HFF-Myc (cell line): ENCODE data around the gene ODF2.
A peak's percentile ranks its signal among the peaks of the same experiment; 100 is the strongest.
"Not testable (repeated sequence)": the region's sequence is repeated elsewhere in the genome, so short reads cannot be mapped to it uniquely, and the experiment has no call there.

ENCODE experiments used
- DNase-seq: peaks from one replicate; pipeline ENCODE4 v3.0.0-alpha.2; 2011; ENCODE audit warnings: low read depth; ENCODE audit errors: extremely low read depth
- H3K4me3 ChIP-seq: replicated peaks from 2 replicates; pipeline ENCODE4 v1.5.1; 2011; ENCODE audit warnings: low read depth, mild to moderate bottlenecking, control low read depth, low read length
- CTCF ChIP-seq: IDR thresholded peaks from 2 replicates; pipeline ENCODE4 v1.5.1; 2012; ENCODE audit warnings: mild to moderate bottlenecking, low read depth, low read length, control low read depth; ENCODE audit errors: missing control alignments

ODF2 gene

GRCh38 chr9:128504485-128505413 lies 48.9 kb downstream of the ODF2 start, which contains the start of gene GLE1:
Gene GLE1, plus strand, starts transcription at chr9:128504719. Its CDS starts 87 bp downstream, at chr9:128504806.
- H3K4me3 ChIP-seq, result peak within 1 kb of the TSS; percentile 74
- no peak for TF ChIP-seq CTCF
- peak; percentile 59 for DNase-seq

GRCh38 chr9:128505414-128505765 lies 49.6 kb downstream of the ODF2 start:
- TF ChIP-seq CTCF, result no peak
- DNase-seq, result no peak

GRCh38 chr9:128505906-128506305 lies 50.1 kb downstream of the ODF2 start:
- DNase-seq, result not testable (repeated sequence)
- peak overlapping the region; percentile 74 for H3K4me3 ChIP-seq

More at GRCh38 chr9:128505414-128505765, 49.6 kb downstream of the ODF2 start:
- peak overlapping the region; percentile 74 for H3K4me3 ChIP-seq

GRCh38 chr9:128512820-128513219 lies 57.0 kb downstream of the ODF2 start:
- no peak for DNase-seq
- H3K4me3 ChIP-seq, result no peak overlapping the region
- no peak for TF ChIP-seq CTCF

- DNase-seq, result no peak
- H3K4me3 ChIP-seq, result no peak overlapping the region
- TF ChIP-seq CTCF, result no peak
These were observed 66.2 kb downstream of the ODF2 start for GRCh38 chr9:128521956-128522355.

- H3K4me3 ChIP-seq, result no peak overlapping the region
- no peak for TF ChIP-seq CTCF
- no peak for DNase-seq
These were observed 67.6 kb downstream of the ODF2 start for GRCh38 chr9:128523199-128523925.

- H3K4me3 ChIP-seq, result no peak overlapping the region
- no peak for DNase-seq
- no peak for TF ChIP-seq CTCF
These were observed 70.9 kb downstream of the ODF2 start for GRCh38 chr9:128526720-128527119.
